ENCODE data around the gene MAP3K1.

The MAP3K1 gene

GRCh38 chr5:56849671-56850070 is 34.3 kb downstream of the MAP3K1 start:
- DNase-seq (ENCODE audit: low spot score), result no peak

GRCh38 chr5:56850423-56850822 is 35.1 kb downstream of the MAP3K1 start:
- DNase-seq (ENCODE audit: low spot score), result no peak

GRCh38 chr5:56851258-56851941 is 36.1 kb downstream of the MAP3K1 start:
- no peak for DNase-seq (ENCODE audit: low spot score)

GRCh38 chr5:56852228-56853000 is 37.1 kb downstream of the MAP3K1 start:
- DNase-seq (ENCODE audit: low spot score), result no peak

GRCh38 chr5:56853698-56854097 is 38.3 kb downstream of the MAP3K1 start:
- no peak for DNase-seq (ENCODE audit: low spot score)

GRCh38 chr5:56854920-56855319 is 39.6 kb downstream of the MAP3K1 start:
- DNase-seq (ENCODE audit: low spot score), result no peak

GRCh38 chr5:56856541-56857178 is 41.3 kb downstream of the MAP3K1 start:
- peak; percentile 3 for DNase-seq (ENCODE audit: low spot score)

GRCh38 chr5:56858777-56859442 is 43.6 kb downstream of the MAP3K1 start:
- DNase-seq (ENCODE audit: low spot score), result no peak

- no peak for DNase-seq (ENCODE audit: low spot score)
Observed at GRCh38 chr5:56861893-56862485, 46.6 kb downstream of the MAP3K1 start.

GRCh38 chr5:56862909-56863308 is 47.6 kb downstream of the MAP3K1 start:
- no peak for DNase-seq (ENCODE audit: low spot score)

- no peak for DNase-seq (ENCODE audit: low spot score)
Observed at GRCh38 chr5:56871777-56872176, 56.4 kb downstream of the MAP3K1 start.

- no peak for DNase-seq (ENCODE audit: low spot score)
Observed at GRCh38 chr5:56873056-56873455, 57.7 kb downstream of the MAP3K1 start.

- peak; percentile 65 for DNase-seq (ENCODE audit: low spot score)
Observed at GRCh38 chr5:56876327-56876726, 61.0 kb downstream of the MAP3K1 start.

- no peak for DNase-seq (ENCODE audit: low spot score)
Observed at GRCh38 chr5:56881571-56881970, 66.2 kb downstream of the MAP3K1 start.

GRCh38 chr5:56893251-56893951 is 78.1 kb downstream of the MAP3K1 start:
- DNase-seq (ENCODE audit: low spot score), result no peak

GRCh38 chr5:56896763-56897162 is 81.4 kb downstream of the MAP3K1 start:
- no peak for DNase-seq (ENCODE audit: low spot score)

- DNase-seq (ENCODE audit: low spot score), result no peak
Observed at GRCh38 chr5:56898213-56898612, 82.9 kb downstream of the MAP3K1 start.

- DNase-seq (ENCODE audit: low spot score), result no peak
Observed at GRCh38 chr5:56900395-56900794, 85.0 kb downstream of the MAP3K1 start.

- DNase-seq (ENCODE audit: low spot score), result peak; percentile 72
Observed at GRCh38 chr5:56900858-56901578, 85.7 kb downstream of the MAP3K1 start.

GRCh38 chr5:56908942-56909293 is 93.6 kb downstream of the MAP3K1 start:
- no peak for DNase-seq (ENCODE audit: low spot score)
